KMS-11 (cell line): ENCODE data around the gene SLC17A4.

Source experiments
- H2AFZ ChIP-seq: fragments of 200-600 bp; sonication (generic); 2 replicates; pipeline ENCODE4 v1.6.1; 2016; ENCODE audit warnings: antibody characterized with exemption, mixed run types, low read depth
- H3K27ac ChIP-seq: fragments of 200-600 bp; sonication (generic); 2 replicates; pipeline ENCODE4 v1.6.1; 2016; ENCODE audit warnings: mild to moderate bottlenecking, mixed run types
- H3K27me3 ChIP-seq: fragments of 200-600 bp; sonication (generic); 2 replicates; pipeline ENCODE4 v1.6.1; 2017; ENCODE audit warnings: mild to moderate bottlenecking, low read depth, mixed run types, moderate library complexity; ENCODE audit not compliant: insufficient read depth
- H3K36me3 ChIP-seq: fragments of 200-600 bp; sonication (generic); 2 replicates; pipeline ENCODE4 v1.6.1; 2017; ENCODE audit warnings: mild to moderate bottlenecking, mixed run types; ENCODE audit not compliant: insufficient read depth
- H3K4me1 ChIP-seq: fragments of 200-600 bp; sonication (generic); 2 replicates; pipeline ENCODE4 v1.6.1; 2016; ENCODE audit warnings: mild to moderate bottlenecking, low read depth, mixed run types; ENCODE audit not compliant: poor library complexity, severe bottlenecking
- H3K4me2 ChIP-seq: fragments of 200-600 bp; sonication (generic); 2 replicates; pipeline ENCODE4 v1.7.0; 2016; ENCODE audit warnings: mild to moderate bottlenecking, mixed run types
- H3K4me3 ChIP-seq: fragments of 200-600 bp; sonication (generic); IDR thresholded peaks from 2 replicates; pipeline ENCODE4 v1.6.1; 2017; ENCODE audit warnings: low read depth, low read length, mixed read lengths; ENCODE audit not compliant: insufficient read depth
- H3K79me2 ChIP-seq: fragments of 200-600 bp; sonication (generic); 2 replicates; pipeline ENCODE4 v1.6.1; 2016; ENCODE audit warnings: low read depth, mixed run types; ENCODE audit not compliant: insufficient read depth
- H3K9ac ChIP-seq: fragments of 200-600 bp; sonication (generic); 2 replicates; pipeline ENCODE4 v1.6.1; 2016; ENCODE audit warnings: mild to moderate bottlenecking, mixed run types
- H4K20me1 ChIP-seq: fragments of 200-600 bp; sonication (generic); 2 replicates; pipeline ENCODE4 v1.6.1; 2016; ENCODE audit warnings: mild to moderate bottlenecking, mixed run types; ENCODE audit not compliant: insufficient read depth
- TF ChIP-seq, protein P1 (sequence below): fragments of 200-600 bp; sonication (generic); conservative IDR thresholded peaks from 2 replicates; pipeline ENCODE4 v1.6.1; 2017; ENCODE audit warnings: low read depth, mild to moderate bottlenecking, antibody characterized with exemption, low read length, moderate library complexity, mixed read lengths

The SLC17A4 gene

DNA sequence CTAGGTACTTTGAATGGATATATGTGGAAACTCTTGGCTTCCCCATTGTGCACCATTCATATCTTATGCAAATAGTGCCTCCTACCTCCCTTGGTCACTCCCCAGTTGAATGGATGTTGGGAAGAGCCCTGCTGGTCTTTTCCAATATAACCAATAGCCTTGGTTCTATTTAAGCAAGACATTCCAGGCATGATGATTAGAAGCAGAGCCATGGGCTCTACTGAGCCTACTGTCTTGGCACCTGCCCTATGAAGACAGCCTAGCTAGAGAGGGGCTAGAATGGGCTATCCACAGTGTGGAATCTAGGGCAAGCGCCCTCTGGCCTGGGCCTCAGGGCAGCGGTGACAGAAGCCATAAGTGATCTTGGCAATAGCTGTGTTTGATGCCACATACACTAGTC lies 61.7 kb downstream of the SLC17A4 start:
- no peaks in the 10 kb centered on the region for H3K36me3 ChIP-seq
- H3K27ac ChIP-seq, result no peak overlapping the region
- no peak overlapping the region for H3K9ac ChIP-seq
- H3K4me1 ChIP-seq, result no peaks in the 10 kb centered on the region
- TF ChIP-seq, protein P1, sequence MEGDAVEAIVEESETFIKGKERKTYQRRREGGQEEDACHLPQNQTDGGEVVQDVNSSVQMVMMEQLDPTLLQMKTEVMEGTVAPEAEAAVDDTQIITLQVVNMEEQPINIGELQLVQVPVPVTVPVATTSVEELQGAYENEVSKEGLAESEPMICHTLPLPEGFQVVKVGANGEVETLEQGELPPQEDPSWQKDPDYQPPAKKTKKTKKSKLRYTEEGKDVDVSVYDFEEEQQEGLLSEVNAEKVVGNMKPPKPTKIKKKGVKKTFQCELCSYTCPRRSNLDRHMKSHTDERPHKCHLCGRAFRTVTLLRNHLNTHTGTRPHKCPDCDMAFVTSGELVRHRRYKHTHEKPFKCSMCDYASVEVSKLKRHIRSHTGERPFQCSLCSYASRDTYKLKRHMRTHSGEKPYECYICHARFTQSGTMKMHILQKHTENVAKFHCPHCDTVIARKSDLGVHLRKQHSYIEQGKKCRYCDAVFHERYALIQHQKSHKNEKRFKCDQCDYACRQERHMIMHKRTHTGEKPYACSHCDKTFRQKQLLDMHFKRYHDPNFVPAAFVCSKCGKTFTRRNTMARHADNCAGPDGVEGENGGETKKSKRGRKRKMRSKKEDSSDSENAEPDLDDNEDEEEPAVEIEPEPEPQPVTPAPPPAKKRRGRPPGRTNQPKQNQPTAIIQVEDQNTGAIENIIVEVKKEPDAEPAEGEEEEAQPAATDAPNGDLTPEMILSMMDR, result no peak
- H3K79me2 ChIP-seq, result no peaks in the 10 kb centered on the region
- H3K4me2 ChIP-seq, result no peak overlapping the region
- H4K20me1 ChIP-seq, result no peaks in the 10 kb centered on the region
- H3K27me3 ChIP-seq, result no peaks in the 10 kb centered on the region
- H2AFZ ChIP-seq, result no peak overlapping the region
- H3K4me3 ChIP-seq, result no peak overlapping the region

DNA sequence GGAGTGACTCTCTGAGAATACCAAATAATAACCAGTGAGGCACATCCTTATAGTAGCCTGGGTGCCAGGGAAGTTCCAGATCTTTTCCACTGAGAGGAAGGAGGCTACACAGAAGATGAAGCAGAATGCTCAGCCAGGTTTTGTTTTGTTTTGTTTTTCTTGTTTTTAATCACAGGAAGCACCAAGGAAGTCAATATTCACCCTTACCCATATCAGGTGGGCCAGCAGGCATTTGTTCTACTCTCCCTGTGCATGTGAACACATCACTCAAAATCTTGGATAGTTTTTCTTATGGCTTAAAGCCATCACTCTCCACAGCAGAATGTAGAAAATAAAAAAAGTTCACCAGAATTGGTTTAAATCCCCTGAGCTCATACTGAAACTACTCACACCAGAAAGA lies 66.8 kb downstream of the SLC17A4 start:
- Histone ChIP-seq H3K27me3 (no peaks in the 10 kb centered on the region), H4K20me1 (no peaks in the 10 kb centered on the region), H3K4me3 (no peak overlapping the region)

DNA sequence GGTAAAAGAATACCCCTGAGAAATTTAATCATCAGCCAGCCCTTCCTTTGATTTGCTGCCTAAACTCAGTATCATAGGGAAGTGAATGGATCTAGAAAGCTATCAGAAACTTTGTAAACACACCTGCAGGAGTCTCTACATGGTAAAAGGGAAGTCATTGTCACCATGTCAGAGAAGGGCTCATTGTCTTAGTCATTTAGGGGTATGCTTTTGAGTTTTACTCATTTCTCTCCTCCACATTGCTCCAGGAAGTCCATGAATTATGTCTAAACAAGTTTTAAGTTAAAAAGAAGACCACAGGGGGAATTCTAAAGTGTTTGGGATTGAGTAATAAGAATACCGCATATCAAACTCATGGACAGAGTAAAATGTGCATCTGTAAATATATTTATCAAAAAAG lies 74.8 kb downstream of the SLC17A4 start:
- no peak overlapping the region for H3K27ac ChIP-seq
- H2AFZ ChIP-seq, result no peak overlapping the region
- no peak overlapping the region for H3K4me3 ChIP-seq
- H3K27me3 ChIP-seq, result no peaks in the 10 kb centered on the region
- H3K79me2 ChIP-seq, result no peaks in the 10 kb centered on the region
- H3K4me1 ChIP-seq, result no peaks in the 10 kb centered on the region
- TF ChIP-seq, protein P1, result no peak
- H4K20me1 ChIP-seq, result no peaks in the 10 kb centered on the region
- H3K4me2 ChIP-seq, result no peak overlapping the region
- no peak overlapping the region for H3K9ac ChIP-seq
- no peaks in the 10 kb centered on the region; the same call in 1 of the 2 replicates for H3K36me3 ChIP-seq

More for the DNA sequence above, 66.8 kb downstream of the SLC17A4 start:
- Histone ChIP-seq H3K4me2 (no peak overlapping the region), H3K9ac (no peak overlapping the region), H3K27ac (no peak overlapping the region), H2AFZ (no peak overlapping the region), H3K36me3 (no peaks in the 10 kb centered on the region), H3K4me1 (no peaks in the 10 kb centered on the region), H3K79me2 (no peaks in the 10 kb centered on the region)
- TF ChIP-seq, protein P1, result no peak

DNA sequence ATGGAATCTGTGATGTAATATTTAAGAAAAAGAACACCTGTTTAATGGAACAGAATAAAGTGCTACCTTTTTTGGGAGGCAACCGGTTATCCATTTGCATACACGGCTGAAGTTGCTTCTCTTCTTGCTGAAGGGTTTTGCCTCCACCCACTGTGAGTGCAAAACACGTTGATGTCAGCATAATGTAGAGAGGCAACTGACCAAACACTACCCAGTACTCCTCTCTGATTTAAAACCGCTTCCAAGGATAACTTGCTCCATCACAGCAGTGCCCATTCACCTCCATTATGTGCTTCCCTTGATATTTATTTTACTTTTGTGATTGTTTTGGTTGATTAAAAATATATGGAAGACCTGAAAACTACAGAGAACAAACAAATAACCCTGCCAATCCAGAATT lies 75.9 kb downstream of the SLC17A4 start:
- H4K20me1 ChIP-seq, result no peaks in the 10 kb centered on the region

More for the DNA sequence above, 75.9 kb downstream of the SLC17A4 start:
- no peak overlapping the region for H3K9ac ChIP-seq
- H3K4me1 ChIP-seq, result no peaks in the 10 kb centered on the region
- TF ChIP-seq, protein P1, result no peak
- H3K4me2 ChIP-seq, result no peak overlapping the region
- no peak overlapping the region for H2AFZ ChIP-seq
- H3K36me3 ChIP-seq, result no peaks in the 10 kb centered on the region; the same call in 1 of the 2 replicates
- H3K79me2 ChIP-seq, result no peaks in the 10 kb centered on the region
- no peak overlapping the region for H3K4me3 ChIP-seq
- no peak overlapping the region for H3K27ac ChIP-seq
- H3K27me3 ChIP-seq, result no peaks in the 10 kb centered on the region
